OCI-LY1 (cell line): ENCODE data around the gene NACA.

ENCODE experiments used
- H2AFZ ChIP-seq: fragments of 200-600 bp; sonication (generic), shearing (Covaris generic); 2 replicates; pipeline ENCODE4 v1.6.0; 2014; ENCODE audit warnings: antibody characterized with exemption, mild to moderate bottlenecking, low read length
- H3F3A ChIP-seq: fragments of 200-600 bp; sonication (generic), shearing (Covaris generic); 2 replicates; pipeline ENCODE4 v1.6.0; 2014; ENCODE audit warnings: mild to moderate bottlenecking, antibody characterized with exemption, low read length, moderate library complexity; ENCODE audit not compliant: insufficient read depth
- H3K27ac ChIP-seq: fragments of 200-600 bp; sonication (generic); 2 replicates; pipeline ENCODE4 v1.5.1; 2014; ENCODE audit warnings: low read length, mixed run types, mild to moderate bottlenecking, low read depth; ENCODE audit not compliant: poor library complexity, severe bottlenecking
- H3K27me3 ChIP-seq: fragments of 200-600 bp; sonication (generic); 2 replicates; pipeline ENCODE4 v1.6.0; 2014; ENCODE audit warnings: antibody characterized with exemption, mild to moderate bottlenecking, low read length, moderate library complexity; ENCODE audit not compliant: insufficient read depth
- H3K36me3 ChIP-seq: fragments of 200-600 bp; sonication (generic); 2 replicates; pipeline ENCODE4 v1.6.1; 2014; ENCODE audit warnings: mild to moderate bottlenecking, antibody characterized with exemption, low read length, moderate library complexity, mixed read lengths; ENCODE audit not compliant: insufficient read depth
- H3K4me1 ChIP-seq: fragments of 200-600 bp; sonication (generic); 2 replicates; pipeline ENCODE4 v1.5.1; 2014; ENCODE audit warnings: mild to moderate bottlenecking, low read length, moderate library complexity; ENCODE audit not compliant: insufficient read depth, severe bottlenecking
- H3K4me2 ChIP-seq: fragments of 200-600 bp; sonication (generic), shearing (Covaris generic); 2 replicates; pipeline ENCODE4 v1.6.1; 2014; ENCODE audit warnings: low read length
- H3K4me3 ChIP-seq: fragments of 200-600 bp; sonication (generic); 2 replicates; pipeline ENCODE4 v1.5.1; 2014; ENCODE audit warnings: low read length, low read depth, mild to moderate bottlenecking, mixed read lengths; ENCODE audit not compliant: poor library complexity, severe bottlenecking
- H3K79me2 ChIP-seq: fragments of 200-600 bp; shearing (Covaris generic); 2 replicates; pipeline ENCODE4 v1.6.1; 2016; ENCODE audit warnings: mixed run types, low read length, mixed read lengths; ENCODE audit not compliant: insufficient read depth
- H3K9ac ChIP-seq: fragments of 200-600 bp; sonication (generic), shearing (Covaris generic); 2 replicates; pipeline ENCODE4 v1.6.1; 2014; ENCODE audit warnings: mild to moderate bottlenecking, low read length, mixed read lengths
- H3K9me2 ChIP-seq: fragments of 200-600 bp; sonication (generic), shearing (Covaris generic); 2 replicates; pipeline ENCODE4 v1.6.1; 2014; ENCODE audit warnings: low read depth, mild to moderate bottlenecking, low read length, mixed read lengths
- H3K9me3 ChIP-seq: fragments of 200-600 bp; shearing (Covaris generic); 2 replicates; pipeline ENCODE4 v1.6.1; 2014; ENCODE audit warnings: low read length, mixed read lengths
- H4K20me1 ChIP-seq: fragments of 200-600 bp; sonication (generic), shearing (Covaris generic); 2 replicates; pipeline ENCODE4 v1.6.0; 2016; ENCODE audit warnings: mild to moderate bottlenecking, low read length; ENCODE audit not compliant: insufficient read depth
- EZH2 ChIP-seq: fragments of 200-600 bp; sonication (generic), shearing (Covaris generic); IDR thresholded peaks from 2 replicates; pipeline ENCODE4 v1.8.0; 2017; ENCODE audit warnings: borderline replicate concordance, mixed run types, mild to moderate bottlenecking, antibody characterized with exemption, low read length, moderate library complexity, mixed read lengths
- TF ChIP-seq, protein P1 (sequence below): fragments of 200-600 bp; sonication (generic), shearing (Covaris generic); IDR thresholded peaks from 2 replicates; pipeline ENCODE4 v1.5.1; 2017; ENCODE audit warnings: mild to moderate bottlenecking, antibody characterized with exemption, low read length, moderate library complexity, mixed read lengths

The NACA gene

DNA sequence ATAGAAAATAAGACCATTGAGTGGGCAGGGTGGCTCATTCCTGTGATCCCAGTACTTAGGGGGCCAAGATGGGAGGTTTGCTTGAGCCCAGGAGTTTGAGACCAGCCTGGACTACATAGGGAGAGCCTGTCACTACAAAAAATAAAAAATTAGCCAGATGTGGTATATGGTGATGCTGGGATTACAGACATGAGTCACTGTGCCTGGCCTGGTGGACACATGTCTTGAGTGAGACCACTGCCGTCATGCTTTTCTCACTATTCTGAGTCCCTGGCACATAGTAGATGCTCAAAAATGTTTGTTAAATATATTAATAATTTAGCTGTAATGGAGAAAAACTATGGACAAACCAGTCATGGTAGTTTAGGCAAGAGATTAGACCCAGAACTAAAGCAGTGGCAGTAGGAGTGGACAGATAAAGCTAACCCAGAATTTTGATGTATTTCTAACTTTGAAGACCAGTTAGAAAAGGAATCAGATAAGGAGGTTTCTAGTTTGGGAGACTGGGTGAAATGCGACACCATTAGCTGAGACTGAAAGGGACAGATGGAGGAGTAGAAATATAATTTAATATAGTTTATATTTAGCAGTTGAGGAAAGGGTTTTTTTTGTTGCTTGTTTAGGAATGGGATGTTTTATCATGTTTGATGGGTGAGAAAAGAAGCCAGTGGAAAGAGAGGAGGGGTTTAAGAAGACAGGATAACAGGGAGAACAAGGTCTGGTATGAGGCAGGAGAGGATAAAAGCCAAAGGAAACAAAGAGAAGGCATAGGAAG lies 29.6 kb downstream of the NACA start:
- Histone ChIP-seq H3K9me3 (no peaks in the 10 kb centered on the region), H3K4me1 (peaks cover 3% of the 10 kb centered on the region), H3K4me2 (no peak overlapping the region), H3K9me2 (no peaks in the 10 kb centered on the region), H3K27ac (no peak overlapping the region), H3K36me3 (no peaks in the 10 kb centered on the region), H4K20me1 (no peaks in the 10 kb centered on the region), H2AFZ (no peak overlapping the region), H3K79me2 (no peaks in the 10 kb centered on the region), H3F3A (no peaks in the 10 kb centered on the region), H3K4me3 (no peak overlapping the region), H3K9ac (no peak overlapping the region), H3K27me3 (no peaks in the 10 kb centered on the region)
- no peak for TF ChIP-seq EZH2
- TF ChIP-seq, protein P1, sequence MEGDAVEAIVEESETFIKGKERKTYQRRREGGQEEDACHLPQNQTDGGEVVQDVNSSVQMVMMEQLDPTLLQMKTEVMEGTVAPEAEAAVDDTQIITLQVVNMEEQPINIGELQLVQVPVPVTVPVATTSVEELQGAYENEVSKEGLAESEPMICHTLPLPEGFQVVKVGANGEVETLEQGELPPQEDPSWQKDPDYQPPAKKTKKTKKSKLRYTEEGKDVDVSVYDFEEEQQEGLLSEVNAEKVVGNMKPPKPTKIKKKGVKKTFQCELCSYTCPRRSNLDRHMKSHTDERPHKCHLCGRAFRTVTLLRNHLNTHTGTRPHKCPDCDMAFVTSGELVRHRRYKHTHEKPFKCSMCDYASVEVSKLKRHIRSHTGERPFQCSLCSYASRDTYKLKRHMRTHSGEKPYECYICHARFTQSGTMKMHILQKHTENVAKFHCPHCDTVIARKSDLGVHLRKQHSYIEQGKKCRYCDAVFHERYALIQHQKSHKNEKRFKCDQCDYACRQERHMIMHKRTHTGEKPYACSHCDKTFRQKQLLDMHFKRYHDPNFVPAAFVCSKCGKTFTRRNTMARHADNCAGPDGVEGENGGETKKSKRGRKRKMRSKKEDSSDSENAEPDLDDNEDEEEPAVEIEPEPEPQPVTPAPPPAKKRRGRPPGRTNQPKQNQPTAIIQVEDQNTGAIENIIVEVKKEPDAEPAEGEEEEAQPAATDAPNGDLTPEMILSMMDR = no peak

GRCh38 chr12:56694161-56694560 lies 30.9 kb downstream of the NACA start:
- Histone ChIP-seq H3F3A (no peaks in the 10 kb centered on the region), H3K4me2 (no peak overlapping the region), H3K27me3 (no peaks in the 10 kb centered on the region), H2AFZ (no peak overlapping the region), H3K9me2 (no peaks in the 10 kb centered on the region), H3K9me3 (no peaks in the 10 kb centered on the region), H3K36me3 (no peaks in the 10 kb centered on the region), H3K27ac (no peak overlapping the region), H3K79me2 (no peaks in the 10 kb centered on the region), H3K4me3 (no peak overlapping the region), H3K9ac (no peak overlapping the region), H4K20me1 (no peaks in the 10 kb centered on the region), H3K4me1 (peaks cover 6% of the 10 kb centered on the region)
- no peak for TF ChIP-seq EZH2
- TF ChIP-seq, protein P1 = no peak

GRCh38 chr12:56688846-56689109 lies 36.3 kb downstream of the NACA start:
- H3K4me3 ChIP-seq = peak overlapping the region; percentile 99
- peaks cover 37% of the 10 kb centered on the region for H3K4me1 ChIP-seq

More at GRCh38 chr12:56688846-56689109, 36.3 kb downstream of the NACA start:
- H3K4me2 ChIP-seq = peak overlapping the region; percentile 94
- H3K27me3 ChIP-seq = no peaks in the 10 kb centered on the region
- H3F3A ChIP-seq = no peaks in the 10 kb centered on the region
- peak overlapping the region; percentile 93 for H3K9ac ChIP-seq
- no peaks in the 10 kb centered on the region for H3K9me3 ChIP-seq
- peak overlapping the region; percentile 94 for H3K27ac ChIP-seq
- H2AFZ ChIP-seq = no peak overlapping the region
- H3K36me3 ChIP-seq = peaks cover 39% of the 10 kb centered on the region
- H3K9me2 ChIP-seq = no peaks in the 10 kb centered on the region
- peaks cover 40% of the 10 kb centered on the region for H3K79me2 ChIP-seq
- H4K20me1 ChIP-seq = no peaks in the 10 kb centered on the region
- TF ChIP-seq, protein P1 = no peak
